GM06990 (cell line): ENCODE data around the gene ZNF483.
"Not testable (repeated sequence)": the region's sequence is repeated elsewhere in the genome, so short reads cannot be mapped to it uniquely, and the experiment has no call there.

Source experiments
- DNase-seq: peaks from one replicate; pipeline ENCODE4 v3.0.0-alpha.2; 2011; ENCODE audit not compliant: insufficient read length; ENCODE audit errors: extremely low read depth
- H3K27me3 ChIP-seq: replicated peaks from 2 replicates; pipeline ENCODE4 v1.6.0; 2011; ENCODE audit warnings: low read length; ENCODE audit not compliant: control insufficient read depth, insufficient read depth
- H3K36me3 ChIP-seq: 2 replicates; pipeline ENCODE4 v1.5.1; 2011; ENCODE audit warnings: low read length; ENCODE audit not compliant: control insufficient read depth, insufficient read depth
- H3K4me3 ChIP-seq: replicated peaks from 2 replicates; pipeline ENCODE4 v1.5.1; 2011; ENCODE audit warnings: low read depth, mild to moderate bottlenecking, control low read depth, low read length
- TF ChIP-seq, protein P1 (sequence below): IDR thresholded peaks from 2 replicates; pipeline ENCODE4 v1.5.1; 2011; ENCODE audit warnings: low read length, control low read depth, mild to moderate bottlenecking, inconsistent platforms; ENCODE audit not compliant: insufficient read depth, poor library complexity, severe bottlenecking

ZNF483 gene

DNA sequence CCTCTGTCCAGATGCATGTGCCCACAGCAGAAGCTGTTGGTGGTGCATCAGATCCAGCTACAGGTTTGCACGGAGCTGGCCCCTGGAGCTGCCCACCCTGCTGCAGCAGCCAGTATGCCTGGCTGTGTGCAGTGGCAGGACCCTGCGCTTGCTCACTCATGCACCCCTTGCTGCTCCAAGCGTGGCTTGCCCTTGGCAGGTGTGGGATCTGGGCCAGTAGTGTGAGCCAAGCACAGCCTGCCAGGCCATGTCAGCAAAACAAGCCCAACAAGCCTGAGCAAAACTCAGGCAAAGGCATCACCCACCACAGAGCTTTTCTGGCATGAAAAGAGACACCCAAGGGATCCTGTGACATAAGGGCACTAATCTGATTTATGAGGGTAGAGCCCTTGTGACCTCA lies 22.5 kb upstream of the ZNF483 start:
- TF ChIP-seq, protein P1, sequence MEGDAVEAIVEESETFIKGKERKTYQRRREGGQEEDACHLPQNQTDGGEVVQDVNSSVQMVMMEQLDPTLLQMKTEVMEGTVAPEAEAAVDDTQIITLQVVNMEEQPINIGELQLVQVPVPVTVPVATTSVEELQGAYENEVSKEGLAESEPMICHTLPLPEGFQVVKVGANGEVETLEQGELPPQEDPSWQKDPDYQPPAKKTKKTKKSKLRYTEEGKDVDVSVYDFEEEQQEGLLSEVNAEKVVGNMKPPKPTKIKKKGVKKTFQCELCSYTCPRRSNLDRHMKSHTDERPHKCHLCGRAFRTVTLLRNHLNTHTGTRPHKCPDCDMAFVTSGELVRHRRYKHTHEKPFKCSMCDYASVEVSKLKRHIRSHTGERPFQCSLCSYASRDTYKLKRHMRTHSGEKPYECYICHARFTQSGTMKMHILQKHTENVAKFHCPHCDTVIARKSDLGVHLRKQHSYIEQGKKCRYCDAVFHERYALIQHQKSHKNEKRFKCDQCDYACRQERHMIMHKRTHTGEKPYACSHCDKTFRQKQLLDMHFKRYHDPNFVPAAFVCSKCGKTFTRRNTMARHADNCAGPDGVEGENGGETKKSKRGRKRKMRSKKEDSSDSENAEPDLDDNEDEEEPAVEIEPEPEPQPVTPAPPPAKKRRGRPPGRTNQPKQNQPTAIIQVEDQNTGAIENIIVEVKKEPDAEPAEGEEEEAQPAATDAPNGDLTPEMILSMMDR, result no peak
- H3K4me3 ChIP-seq, result no peak overlapping the region
- no peaks in the 10 kb centered on the region for H3K27me3 ChIP-seq
- no peaks in the 10 kb centered on the region for H3K36me3 ChIP-seq
- DNase-seq, result no peak

DNA sequence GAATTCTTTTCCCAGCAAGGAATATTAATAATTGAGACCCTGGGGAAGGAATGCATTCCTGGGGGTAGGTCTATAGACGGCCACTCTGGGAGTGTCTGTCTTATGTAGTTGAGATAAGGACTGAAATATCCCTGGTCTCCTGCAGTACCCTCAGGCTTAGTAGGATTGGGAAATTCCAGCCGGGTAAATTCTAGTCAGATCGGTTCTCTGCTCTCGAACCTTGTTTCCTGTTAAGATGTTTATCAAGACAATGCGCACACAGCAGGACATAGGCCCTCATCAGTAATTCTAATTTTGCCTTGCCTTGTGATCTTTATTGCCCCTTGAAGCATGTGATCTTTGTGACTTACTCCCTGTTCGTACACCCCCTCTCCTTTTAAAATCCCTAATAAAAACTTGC lies 13.4 kb upstream of the ZNF483 start:
- DNase-seq, H3K27me3 ChIP-seq, H3K4me3 ChIP-seq, H3K36me3 ChIP-seq: not testable (repeated sequence)

DNA sequence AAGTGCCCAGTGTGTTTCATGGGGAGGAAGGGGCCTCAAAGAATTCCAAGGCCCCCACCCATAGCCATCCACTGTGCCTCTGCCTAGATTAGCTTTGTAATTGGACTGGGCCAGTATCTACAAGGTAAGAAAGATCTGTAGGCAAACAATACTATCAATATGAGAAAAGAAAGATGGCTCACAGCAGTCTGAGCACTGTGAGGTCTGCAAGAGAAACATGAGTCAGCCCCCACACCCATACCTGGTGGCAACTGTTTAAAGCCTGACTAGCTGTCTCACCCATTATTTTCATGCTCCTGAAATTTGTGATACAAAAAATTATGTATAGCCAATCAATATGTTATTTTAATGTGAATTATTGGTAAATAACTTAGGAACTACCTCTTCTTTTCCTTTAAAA lies 10.0 kb upstream of the ZNF483 start:
- TF ChIP-seq, protein P1, result no peak
- no peaks in the 10 kb centered on the region for H3K36me3 ChIP-seq
- H3K27me3 ChIP-seq, result no peaks in the 10 kb centered on the region
- DNase-seq, result no peak
- H3K4me3 ChIP-seq, result no peak overlapping the region

DNA sequence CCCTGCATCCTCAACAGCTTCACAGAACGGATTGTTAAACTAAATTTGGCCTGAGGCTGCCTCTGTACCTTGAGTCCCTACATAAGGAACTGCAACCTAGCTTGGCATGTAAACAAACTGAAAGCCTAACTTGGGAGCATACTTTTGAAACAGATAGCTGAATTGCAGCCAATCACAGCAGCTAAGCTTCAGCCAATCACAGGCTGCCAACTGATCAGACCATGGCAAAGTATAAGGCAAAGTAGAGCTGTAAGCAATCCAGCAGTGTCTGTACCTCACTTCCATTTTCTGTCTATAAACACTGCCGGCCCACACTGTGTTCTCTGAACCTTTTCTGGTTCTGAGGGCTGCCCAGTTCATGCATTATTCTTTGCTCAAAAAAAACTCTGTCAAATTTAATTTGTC lies 8.9 kb upstream of the ZNF483 start:
- TF ChIP-seq, protein P1, result no peak
- Histone ChIP-seq H3K27me3 (no peaks in the 10 kb centered on the region), H3K4me3 (no peak overlapping the region), H3K36me3 (no peaks in the 10 kb centered on the region)
- peak; percentile 16 for DNase-seq

DNA sequence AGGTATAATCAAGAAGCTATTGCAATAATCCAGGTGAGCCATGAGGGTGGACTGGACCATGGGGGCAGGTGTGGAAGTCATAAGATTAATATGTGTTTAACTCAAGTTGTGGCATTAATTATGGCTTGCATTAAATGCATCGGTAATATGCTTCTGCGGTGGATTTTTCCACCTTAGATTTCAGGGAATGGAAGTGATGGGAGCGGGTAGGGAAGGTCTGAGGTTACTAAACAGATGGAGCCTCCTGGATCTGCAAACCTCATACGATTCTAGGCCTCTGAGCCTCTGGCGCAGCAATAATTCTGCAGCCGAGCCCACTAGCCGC lies 286 bp upstream of the ZNF483 start:
- Histone ChIP-seq H3K4me3 (peak overlapping the region; percentile 77), H3K36me3 (no peaks in the 10 kb centered on the region), H3K27me3 (no peaks in the 10 kb centered on the region; the same call in 1 of the 2 replicates)
- no peak for DNase-seq
- TF ChIP-seq, protein P1, result no peak

DNA sequence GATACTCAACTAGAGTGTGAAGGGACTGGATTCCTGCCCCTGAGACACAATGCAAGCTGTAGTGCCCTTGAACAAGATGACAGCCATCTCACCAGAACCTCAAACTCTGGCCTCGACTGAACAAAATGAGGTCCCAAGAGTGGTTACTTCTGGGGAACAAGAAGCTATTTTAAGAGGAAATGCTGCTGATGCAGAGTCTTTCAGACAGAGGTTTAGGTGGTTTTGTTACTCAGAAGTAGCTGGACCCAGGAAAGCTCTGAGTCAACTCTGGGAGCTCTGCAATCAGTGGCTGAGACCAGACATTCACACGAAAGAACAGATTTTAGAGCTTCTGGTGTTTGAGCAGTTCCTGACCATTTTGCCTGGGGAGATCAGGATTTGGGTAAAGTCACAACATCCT lies 2.4 kb downstream of the ZNF483 start:
- Histone ChIP-seq H3K27me3 (no peaks in the 10 kb centered on the region; the same call in 1 of the 2 replicates), H3K4me3 (no peak overlapping the region), H3K36me3 (no peaks in the 10 kb centered on the region)
- DNase-seq, result no peak
- TF ChIP-seq, protein P1, result no peak

DNA sequence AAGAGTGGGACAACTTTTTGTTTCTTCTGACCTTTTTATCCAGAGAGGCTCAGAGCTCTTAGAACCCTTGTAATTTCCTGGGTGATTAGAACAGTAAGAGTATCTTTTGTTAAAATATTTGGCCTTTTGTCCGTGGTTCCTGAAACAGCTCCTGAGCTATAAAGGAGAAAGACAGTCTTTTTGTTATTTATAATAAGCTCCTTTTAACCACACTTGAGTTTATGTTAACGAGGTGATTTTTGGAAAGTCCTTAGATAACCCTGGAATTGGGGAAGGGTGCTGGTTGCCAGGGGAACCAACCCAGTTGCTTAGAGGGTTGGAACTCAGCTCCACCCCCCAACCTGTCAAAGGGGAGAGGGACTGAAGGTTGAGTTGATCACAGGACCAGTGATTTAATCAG lies 4.8 kb downstream of the ZNF483 start:
- no peak overlapping the region for H3K4me3 ChIP-seq
- H3K27me3 ChIP-seq, result no peaks in the 10 kb centered on the region; the same call in 1 of the 2 replicates
- H3K36me3 ChIP-seq, result no peaks in the 10 kb centered on the region
- TF ChIP-seq, protein P1, result no peak
- no peak for DNase-seq
